Measurements from ENCODE around the gene TGFBR3L. TPM values are rescaled to one million over a fixed set of nuclear protein-coding genes. Genes with fewer than 3 reads are reported as not detected.
"Not testable (repeated sequence)": the region's sequence is repeated elsewhere in the genome, so short reads cannot be mapped to it uniquely, and the experiment has no call there.

Gene TGFBR3L
- total RNA-seq, 1 donor from 2014 or later = 10.9 TPM

- DNase-seq = no peak
- no peak for ATAC-seq (ENCODE audit: poor library complexity)
- intact Hi-C loops (cut with DNase I) = no loop called here
These were observed 8.9 kb downstream of the TGFBR3L start for GRCh38 chr19:7923295-7924191.

- DNase-seq (no peak), ATAC-seq (ENCODE audit: poor library complexity) (no peak)
- intact Hi-C loops (cut with DNase I) = no loop called here
These were observed 9.6 kb downstream of the TGFBR3L start for GRCh38 chr19:7924241-7924640.

GRCh38 chr19:7924651-7925170 lies 10.1 kb downstream of the TGFBR3L start:
- no peak for DNase-seq
- intact Hi-C loops (cut with DNase I) = no loop called here

GRCh38 chr19:7925171-7925851 lies 10.7 kb downstream of the TGFBR3L start:
- intact Hi-C loops (cut with DNase I) = no loop called here
- DNase-seq (peak; percentile 80), ATAC-seq (ENCODE audit: poor library complexity) (no peak)

More at GRCh38 chr19:7924651-7925170, 10.1 kb downstream of the TGFBR3L start:
- ATAC-seq (ENCODE audit: poor library complexity) = no peak

GRCh38 chr19:7926021-7926726 lies 11.5 kb downstream of the TGFBR3L start, which contains the start of gene CTXN1:
Gene CTXN1, minus strand, starts transcription at chr19:7926135. Its CDS starts 597 bp downstream, at chr19:7925538.
- DNase-seq (peak; percentile 84), ATAC-seq (ENCODE audit: poor library complexity) (peak; percentile 56)
- intact Hi-C loops (cut with DNase I) = no loop called here

- DNase-seq (no peak), ATAC-seq (ENCODE audit: poor library complexity) (no peak)
- intact Hi-C loops (cut with DNase I) = no loop called here
These were observed 12.3 kb downstream of the TGFBR3L start for GRCh38 chr19:7926727-7927604.

GRCh38 chr19:7927605-7928333 lies 13.1 kb downstream of the TGFBR3L start:
- intact Hi-C loops (cut with DNase I) = no loop called here
- ATAC-seq (ENCODE audit: poor library complexity) (peak; percentile 15), DNase-seq (no peak)

- DNase-seq (no peak), ATAC-seq (ENCODE audit: poor library complexity) (peak; percentile 42)
- intact Hi-C loops (cut with DNase I) = no loop called here
These were observed 13.7 kb downstream of the TGFBR3L start for GRCh38 chr19:7928334-7928706.

- intact Hi-C loops (cut with DNase I) = no loop called here
These were observed 14.4 kb downstream of the TGFBR3L start for GRCh38 chr19:7928741-7929701.

GRCh38 chr19:7930030-7930429 lies 15.4 kb downstream of the TGFBR3L start:
- DNase-seq; intact Hi-C loops (cut with DNase I): not testable (repeated sequence)

More at GRCh38 chr19:7928741-7929701, 14.4 kb downstream of the TGFBR3L start:
- no peak for DNase-seq
- no peak for ATAC-seq (ENCODE audit: poor library complexity)

GRCh38 chr19:7930765-7931164 lies 16.1 kb downstream of the TGFBR3L start:
- intact Hi-C loops (cut with DNase I) = no loop called here
- ATAC-seq (ENCODE audit: poor library complexity) (no peak), DNase-seq (no peak)

More at GRCh38 chr19:7930030-7930429, 15.4 kb downstream of the TGFBR3L start:
- not testable (repeated sequence) for ATAC-seq (ENCODE audit: poor library complexity)

GRCh38 chr19:7931221-7932061 lies 16.8 kb downstream of the TGFBR3L start:
- intact Hi-C loops (cut with DNase I) = no loop called here
- no peak for DNase-seq
- no peak for ATAC-seq (ENCODE audit: poor library complexity)

- intact Hi-C loops (cut with DNase I) = no loop called here
- DNase-seq (no peak), ATAC-seq (ENCODE audit: poor library complexity) (no peak)
These were observed 17.8 kb downstream of the TGFBR3L start for GRCh38 chr19:7932276-7932929.

GRCh38 chr19:7932930-7933300 lies 18.3 kb downstream of the TGFBR3L start:
- no peak for ATAC-seq (ENCODE audit: poor library complexity)
- intact Hi-C loops (cut with DNase I) = no loop called here
- DNase-seq = no peak

GRCh38 chr19:7933411-7933810 lies 18.8 kb downstream of the TGFBR3L start:
- ATAC-seq (ENCODE audit: poor library complexity) = no peak
- DNase-seq = no peak
- intact Hi-C loops (cut with DNase I) = no loop called here
